IPS-11a (cell line): ENCODE measurements around the gene CXCR1.
"Not testable (repeated sequence)": the region's sequence is repeated elsewhere in the genome, so short reads cannot be mapped to it uniquely, and the experiment has no call there.

Experiments
- H3K4me3 ChIP-seq: one replicate; pipeline ENCODE4 v1.5.1; 2013; ENCODE audit warnings: low read depth, low read length, control low read depth

The CXCR1 gene

DNA sequence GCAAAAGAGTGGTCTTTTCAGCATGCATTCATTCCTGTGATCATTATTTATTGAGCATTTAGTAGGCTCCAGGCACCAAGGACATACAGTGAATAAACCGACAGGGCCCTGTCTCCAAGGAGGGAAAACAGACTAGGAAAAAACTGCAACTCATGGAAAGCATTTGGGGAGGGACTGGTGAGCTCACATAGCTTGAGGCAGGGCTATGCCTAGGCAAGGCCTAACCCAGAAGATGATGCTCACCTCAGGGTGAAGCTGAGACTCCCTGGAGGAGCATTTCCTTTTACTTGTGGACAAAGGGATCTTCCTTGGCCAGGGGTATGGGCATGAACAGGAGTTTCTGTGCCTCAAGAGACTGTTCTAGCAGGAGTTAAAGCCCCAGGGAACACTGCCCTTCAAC is 3.9 kb downstream of the CXCR1 start:
- H3K4me3 ChIP-seq: no peak overlapping the region

DNA sequence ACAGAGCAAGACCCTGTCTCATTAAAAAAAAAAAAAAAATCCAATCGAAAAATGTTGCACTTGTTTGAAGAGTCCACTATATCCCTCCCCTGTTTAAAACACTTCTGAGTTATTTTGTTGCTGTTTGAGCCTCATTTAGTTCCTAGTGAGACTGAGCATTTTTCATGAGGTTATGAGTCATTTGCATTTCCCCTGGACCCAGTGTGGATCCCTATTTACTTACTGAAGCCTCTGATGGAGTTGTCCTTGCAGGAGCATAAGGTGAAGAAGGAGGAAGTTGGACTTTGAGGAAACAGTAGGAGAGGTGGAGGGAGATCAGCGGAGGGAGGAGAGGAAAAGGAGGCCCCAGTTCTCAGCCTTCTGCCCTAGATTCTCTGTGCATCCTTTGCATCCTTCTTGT is 5.1 kb downstream of the CXCR1 start:
- H3K4me3 ChIP-seq: no peak overlapping the region

DNA sequence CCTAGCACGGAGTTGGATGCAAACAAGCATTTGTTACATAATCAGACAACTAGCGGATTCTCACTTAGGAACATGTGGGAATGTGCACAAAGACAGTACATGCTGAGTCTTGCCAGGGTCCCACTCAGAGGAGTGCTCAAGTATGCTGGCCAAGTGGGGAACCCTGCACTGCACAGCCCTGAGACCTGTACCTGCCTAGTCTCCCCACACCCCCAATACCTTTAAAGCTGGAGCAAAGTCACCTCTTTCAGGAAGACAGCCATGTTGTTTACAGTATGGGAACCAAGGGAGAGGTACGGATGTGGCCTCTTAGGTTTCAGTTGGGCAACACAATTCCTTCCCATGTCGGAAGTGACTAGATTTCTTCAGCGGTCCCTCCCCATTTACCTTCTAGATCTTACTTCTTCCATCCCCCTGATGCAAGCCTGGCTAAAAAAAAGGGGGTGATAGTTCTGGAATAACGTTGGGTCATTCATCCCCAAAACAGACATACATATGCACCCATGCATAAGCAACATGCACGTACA is 10.7 kb downstream of the CXCR1 start:
- no peak overlapping the region for H3K4me3 ChIP-seq

DNA sequence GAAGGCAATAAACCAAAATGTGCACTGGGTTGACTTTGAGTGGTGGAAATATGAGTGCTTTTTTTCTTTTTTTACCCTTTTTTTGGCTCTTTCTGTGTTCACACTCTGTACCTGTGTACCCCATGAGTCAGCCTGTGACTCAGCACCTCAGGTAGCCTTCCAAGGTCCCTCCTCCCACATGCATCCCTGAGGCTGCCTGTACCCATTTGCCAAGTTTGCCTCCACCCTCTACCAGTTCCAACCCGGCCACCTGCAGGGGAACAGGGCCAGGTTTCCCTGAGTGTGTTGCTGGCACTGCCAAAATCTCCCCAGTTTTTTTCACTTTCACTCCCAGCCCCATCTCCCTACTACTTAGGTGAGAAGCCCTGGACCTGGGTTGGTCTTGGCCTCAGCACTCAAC is 14.0 kb downstream of the CXCR1 start:
- no peak overlapping the region for H3K4me3 ChIP-seq

DNA sequence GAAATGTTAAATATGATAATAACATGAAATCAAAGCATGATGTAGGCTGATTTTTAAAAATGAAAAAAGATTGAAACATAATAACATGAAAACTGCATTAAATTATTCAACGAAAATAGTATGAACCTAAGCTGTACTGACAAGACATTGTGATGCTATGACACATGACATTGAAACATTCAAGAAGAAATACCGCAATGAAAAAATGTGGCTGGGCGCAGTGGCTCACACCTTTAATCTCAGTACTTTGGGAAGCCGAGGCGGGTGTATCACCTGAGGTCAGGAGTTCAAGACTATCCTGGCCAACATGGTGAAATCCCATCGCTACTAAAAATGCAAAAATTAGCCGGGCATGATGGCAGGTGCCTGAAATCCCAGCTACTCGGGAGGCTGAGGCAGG is 14.6 kb downstream of the CXCR1 start:
- H3K4me3 ChIP-seq: no peak overlapping the region

DNA sequence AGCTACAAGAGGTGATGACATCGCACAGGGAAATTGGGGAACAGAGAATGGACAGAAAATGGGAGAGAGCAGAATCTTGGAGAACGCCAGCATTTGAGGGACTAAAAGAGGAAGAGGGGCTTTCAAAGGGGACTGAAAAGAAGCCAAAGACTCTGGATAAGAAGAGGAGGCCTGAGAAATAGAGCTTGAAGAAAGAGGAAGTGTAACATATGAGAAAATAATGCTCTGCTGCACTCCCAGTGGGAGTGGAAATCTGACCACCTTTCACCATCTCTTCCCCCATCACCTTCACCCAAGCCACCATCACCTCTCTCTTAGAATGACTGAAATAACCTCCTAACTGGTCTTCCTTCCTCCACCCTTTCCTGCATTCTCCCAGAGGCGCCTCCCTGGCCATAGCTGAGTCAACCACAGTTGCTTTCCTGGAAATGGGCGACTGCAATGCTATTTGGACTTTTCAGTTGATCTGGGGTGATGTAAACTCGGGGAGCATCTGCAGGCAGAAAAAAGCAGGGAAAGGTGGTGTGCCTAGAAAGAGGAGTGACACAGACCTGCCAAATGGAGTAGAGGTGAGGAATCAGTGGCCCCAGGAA is 16.8 kb downstream of the CXCR1 start:
- H3K4me3 ChIP-seq: no peak overlapping the region

DNA sequence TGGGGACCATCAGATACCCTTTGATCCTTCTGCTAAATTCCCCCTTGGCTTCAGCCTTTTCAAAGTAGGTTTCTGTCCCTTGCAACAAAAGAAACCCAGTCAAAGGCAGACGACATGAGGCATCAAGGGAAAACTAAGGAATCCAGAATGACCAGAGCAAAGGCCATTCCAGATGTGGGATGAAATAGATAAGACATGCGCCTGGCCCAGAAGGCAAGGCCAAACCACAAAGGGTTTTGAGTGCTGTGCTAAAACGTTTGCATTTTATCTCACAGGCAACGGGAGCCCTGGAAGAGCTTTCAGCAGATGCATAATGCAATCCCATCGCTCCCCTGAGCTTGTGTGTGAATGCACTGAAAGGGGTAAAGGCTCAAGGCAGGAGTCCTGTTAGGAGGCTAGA is 17.7 kb downstream of the CXCR1 start:
- H3K4me3 ChIP-seq: no peak overlapping the region

DNA sequence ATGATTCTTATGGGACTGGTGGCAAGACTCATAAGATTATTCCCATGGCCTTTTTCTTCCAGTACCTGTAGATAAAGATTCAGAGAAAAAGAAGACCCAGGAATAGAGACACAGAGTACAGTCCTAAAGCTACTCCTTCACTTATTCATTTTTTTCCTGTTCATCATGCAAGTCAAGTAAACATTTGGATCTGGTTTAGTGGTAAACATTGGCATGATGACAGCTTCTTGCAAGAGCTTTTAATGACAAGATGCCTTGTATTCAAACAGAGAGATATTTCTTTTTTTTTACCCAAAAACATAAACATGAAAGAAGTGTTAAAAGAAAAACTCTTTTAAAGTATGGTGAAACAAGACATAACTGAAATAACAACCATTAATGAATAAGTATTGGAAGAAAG is 20.7 kb downstream of the CXCR1 start:
- H3K4me3 ChIP-seq: no peak overlapping the region

DNA sequence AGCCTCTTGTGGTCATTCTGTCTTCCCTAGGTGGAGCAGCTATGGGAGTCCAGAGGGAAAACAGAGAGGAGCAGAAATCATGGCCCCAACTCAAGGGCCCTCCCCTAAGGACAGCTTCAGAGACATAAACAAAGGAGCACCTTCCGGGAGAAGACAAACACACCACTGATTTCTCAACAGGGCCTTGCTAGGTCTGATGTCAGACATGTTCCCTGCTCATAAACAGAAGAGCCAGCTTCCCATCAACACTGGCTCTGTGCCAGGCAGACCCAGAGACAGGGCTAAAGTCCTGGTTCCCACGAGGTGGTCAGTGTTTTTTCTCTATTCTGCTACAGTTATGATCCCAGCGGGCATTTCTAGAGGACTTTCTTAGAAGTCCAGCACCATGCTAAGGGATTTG is 21.6 kb downstream of the CXCR1 start:
- H3K4me3 ChIP-seq: no peak overlapping the region

DNA sequence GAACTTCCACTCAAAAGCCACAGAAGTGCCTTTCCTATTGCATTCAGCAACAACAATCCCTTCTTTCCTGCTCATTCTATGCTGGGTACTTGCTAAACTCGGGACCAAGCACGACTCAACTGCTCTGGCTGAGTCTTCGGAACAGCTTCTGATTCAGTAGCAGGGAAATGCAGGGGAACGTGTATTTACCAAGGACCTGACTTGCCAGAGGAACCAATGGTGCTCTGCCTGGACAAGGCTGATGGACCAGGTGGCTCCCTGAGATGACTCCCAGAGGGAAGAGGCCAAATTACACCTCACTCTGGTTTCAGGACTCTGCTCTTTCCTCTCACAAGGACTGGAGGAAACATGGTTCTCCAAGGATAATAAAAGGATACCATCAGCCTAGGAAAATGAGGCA is 28.7 kb downstream of the CXCR1 start:
- H3K4me3 ChIP-seq: no peak overlapping the region

DNA sequence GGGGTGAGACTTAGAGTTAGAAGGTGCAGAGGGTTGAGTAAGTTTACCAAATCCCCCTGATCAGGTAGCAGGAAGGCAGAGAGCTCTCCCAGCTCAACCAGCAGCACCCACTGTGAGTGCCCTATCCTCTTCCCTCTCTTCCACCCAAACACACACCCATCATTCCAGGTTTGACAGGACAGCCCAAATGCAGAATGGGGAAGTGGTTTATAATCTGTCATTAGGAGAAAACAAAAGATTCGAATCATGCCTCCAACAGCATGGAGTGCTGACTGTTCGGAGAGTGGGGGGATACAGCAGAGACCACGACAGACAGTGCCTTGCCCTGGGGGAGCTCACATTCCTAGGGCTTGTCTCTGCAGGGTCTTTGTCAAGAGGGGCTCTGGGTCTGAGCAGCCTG is 29.2 kb downstream of the CXCR1 start:
- no peak overlapping the region for H3K4me3 ChIP-seq

DNA sequence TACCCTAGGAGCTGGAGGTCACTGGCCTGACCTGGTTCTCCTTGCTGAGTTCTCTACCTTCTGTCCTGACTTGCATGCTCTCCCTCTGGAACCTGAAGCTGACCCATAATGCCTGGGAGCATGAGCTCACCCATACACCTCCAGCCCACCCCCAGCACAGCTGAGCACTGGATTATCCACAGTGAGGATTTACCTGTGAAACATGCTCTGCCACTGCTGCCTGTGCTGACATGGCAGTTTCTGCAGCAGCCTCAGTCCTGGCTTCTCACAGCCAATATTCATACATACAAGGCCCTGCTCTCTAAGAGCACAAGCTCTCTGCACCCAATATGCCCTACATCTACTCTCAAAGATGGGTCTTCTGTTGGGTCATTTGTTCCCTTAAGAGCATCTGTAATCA is 35.9 kb downstream of the CXCR1 start:
- H3K4me3 ChIP-seq: no peak overlapping the region

DNA sequence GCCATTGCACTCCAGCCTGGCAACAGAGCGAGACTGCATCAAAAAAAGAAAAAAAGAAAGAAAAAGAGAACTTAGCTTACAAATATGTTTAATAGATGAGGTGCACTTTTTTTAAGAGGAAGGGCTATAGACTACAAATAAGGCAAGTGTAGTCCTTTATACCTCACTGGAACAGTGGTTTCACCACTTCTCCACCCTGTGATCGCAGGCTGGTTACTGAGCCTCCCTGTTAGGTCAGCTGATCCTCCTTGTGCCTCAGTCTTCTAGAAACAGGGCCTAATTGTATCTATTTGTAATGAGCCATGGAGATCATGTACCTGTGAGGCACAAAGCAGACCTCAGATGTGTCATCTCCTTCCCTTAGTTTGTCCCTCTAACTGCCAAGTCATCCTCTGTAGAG is 36.4 kb downstream of the CXCR1 start:
- H3K4me3 ChIP-seq: no peak overlapping the region

DNA sequence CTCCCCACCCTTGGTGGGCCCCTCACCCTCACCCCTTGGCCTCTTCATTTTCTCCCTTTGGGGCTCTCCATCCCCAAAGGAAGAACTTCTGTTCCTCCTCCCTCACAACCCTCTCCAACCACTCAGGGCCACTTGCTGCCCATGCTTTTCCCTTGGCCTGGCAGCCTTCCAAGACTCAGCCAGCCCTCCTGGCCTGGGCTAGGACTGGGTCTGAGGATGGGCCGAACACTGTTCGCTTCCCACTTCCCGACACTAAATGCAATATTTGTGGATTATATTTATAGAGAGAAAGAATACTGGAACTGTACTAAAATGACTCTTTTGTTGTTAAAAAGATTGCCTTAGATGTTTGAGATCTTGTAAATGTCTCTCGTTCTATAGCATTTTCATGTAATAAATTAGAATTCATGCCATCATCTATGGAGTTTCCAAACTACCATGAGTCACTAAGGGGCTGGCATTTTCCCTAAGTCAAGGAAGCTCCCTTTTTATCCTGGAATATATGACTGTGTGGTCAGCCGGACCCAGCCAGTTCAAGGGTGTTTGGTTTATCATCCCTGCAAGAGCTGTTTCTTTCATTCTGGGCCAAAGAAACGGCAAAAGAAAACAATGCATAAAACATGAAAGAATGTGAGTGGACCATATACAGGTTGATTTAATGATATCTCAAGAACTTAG is 37.2 kb downstream of the CXCR1 start:
- no peak overlapping the region for H3K4me3 ChIP-seq

DNA sequence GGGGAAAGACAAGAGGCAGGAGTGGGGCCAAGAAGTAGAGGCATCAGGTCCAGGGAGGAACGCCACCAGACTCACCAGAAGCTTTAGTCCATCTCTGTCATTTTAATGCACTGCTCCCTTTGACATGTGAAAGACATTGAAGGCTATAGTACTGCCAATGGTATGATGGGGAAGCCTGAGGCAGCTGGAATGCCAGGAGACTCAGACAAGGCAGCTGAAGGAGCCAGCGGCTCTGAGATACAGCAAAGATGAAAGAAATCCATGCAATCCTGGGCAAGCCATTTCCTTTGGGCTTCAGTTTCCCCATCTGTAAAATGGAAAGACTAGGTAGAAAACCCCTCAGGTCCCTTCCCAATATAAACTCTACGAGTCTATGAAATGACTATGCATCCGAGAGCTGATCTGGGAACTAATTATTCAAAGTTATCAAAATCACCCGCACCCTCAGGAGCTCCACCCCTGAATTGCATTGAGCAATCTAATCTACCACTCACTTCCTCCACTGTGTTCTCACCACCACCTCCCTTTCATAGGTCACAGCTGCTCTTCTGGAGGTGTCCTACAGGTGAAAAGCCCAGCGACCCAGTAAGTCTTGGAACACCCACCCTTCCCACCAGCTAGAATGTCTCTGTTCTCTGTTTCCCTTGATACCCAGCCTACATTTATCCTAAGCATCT is 37.8 kb downstream of the CXCR1 start:
- no peak overlapping the region for H3K4me3 ChIP-seq

DNA sequence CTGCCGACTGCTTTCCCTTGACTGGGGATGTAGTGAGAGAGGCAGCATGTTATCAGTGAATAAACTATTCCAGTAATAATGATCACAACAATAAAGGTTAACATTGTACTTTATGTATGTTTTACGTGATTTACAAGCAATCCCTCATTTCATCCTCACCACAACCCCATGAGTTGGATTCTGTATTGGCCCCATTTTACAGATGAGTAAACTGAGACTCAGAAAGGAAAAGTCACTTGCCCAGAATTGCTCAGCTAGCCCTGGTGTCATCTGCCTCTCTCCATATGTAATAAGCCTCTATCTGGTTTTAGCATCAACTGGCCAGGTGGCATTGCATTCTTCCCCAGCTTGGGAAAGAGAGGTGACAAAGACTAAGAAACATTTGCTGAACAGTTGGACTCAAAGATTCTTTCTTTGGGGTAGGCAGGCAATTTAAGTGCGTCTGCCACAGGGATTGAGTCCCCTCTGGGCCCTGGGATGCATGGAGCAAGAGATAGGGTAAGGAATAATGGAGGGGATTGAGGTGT is 38.8 kb downstream of the CXCR1 start:
- H3K4me3 ChIP-seq: no peak overlapping the region

DNA sequence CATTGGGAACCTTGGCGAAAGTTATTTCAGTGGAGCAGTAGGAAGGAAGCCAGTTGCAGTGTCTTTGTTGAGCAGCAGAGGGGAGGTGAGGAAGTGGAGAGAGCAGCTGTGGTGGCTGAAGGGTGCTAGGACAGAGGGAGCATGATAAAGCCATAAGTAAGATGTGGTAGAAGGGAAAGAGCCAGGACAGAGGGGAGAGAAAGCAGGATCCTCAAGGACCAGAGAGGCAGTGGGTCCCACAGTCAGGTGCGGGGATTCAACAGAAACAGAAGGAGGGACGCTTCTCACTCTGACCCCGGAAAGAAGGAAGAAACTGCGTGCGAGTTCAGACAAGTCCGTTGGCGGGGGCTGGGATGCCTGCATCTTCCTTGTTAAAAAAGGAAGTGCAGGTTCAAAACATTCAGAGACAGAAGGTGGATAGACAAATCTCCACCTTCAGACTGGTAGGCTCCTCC is 41.1 kb downstream of the CXCR1 start, which contains the start of gene CXCR2:
TSS of gene CXCR2 (plus strand) at position 403 of the 455 bp plus-strand sequence. CDS start 8,774 bp downstream, outside the sequence.
- no peak within 1 kb of the TSS for H3K4me3 ChIP-seq

DNA sequence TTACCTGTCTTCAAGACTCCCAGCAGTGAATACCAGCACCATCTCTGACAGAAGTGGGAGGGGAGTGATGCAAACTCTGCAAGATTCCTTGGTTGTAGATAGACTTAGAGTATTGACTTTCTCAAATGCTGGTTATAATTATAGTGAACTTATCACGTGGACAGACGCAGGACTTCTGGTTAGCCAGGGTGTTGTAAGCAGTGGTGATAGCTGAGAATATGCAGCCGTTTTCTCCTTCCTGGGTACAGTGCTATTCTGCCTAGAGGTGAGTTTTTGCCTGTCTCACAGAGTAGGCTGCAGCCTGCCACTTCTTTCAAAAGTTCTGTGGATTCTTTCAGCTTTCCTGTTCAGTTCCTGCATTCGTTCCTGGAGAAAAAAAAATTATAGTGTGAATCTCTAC is 41.7 kb downstream of the CXCR1 start:
- H3K4me3 ChIP-seq: no peak overlapping the region

DNA sequence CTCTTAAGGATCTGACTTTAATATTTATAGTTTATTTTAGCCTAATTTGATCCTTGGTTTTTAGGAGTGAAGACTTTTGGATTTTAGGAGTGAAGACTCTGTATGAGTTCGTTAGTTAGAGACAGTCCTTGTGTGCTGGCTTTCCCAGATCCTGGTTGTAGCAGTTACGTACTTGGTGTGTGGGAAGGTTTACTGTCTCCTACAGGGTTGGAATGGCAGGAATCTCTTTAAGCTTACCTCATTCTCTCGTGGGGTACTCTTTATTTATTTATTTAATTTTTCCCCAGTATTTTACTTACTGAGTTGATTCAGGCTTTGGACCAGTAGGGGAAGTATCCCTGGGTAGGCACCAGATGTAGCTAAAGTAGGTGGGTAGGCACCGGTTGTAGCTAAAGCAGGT is 42.8 kb downstream of the CXCR1 start:
- H3K4me3 ChIP-seq: no peak overlapping the region

DNA sequence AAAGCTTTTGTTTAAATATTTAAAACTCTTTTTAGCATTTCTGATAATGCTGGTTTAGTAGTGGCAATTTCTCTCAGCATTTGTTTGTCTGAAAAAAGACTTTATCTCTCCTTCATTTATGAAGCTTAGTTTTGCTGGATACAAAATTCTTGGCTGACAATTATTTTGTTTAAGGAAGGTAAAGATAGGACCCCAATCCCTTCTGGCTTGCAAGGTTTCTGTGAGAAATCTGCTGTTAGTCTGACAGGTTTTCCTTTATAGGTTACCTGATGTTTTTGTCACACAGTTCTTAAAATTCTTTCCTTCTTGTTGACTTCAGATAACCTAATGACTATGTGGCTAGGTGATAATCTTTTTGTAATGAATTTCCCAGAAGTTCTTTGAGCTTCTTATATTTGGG is 44.5 kb downstream of the CXCR1 start:
- not testable (repeated sequence) for H3K4me3 ChIP-seq

DNA sequence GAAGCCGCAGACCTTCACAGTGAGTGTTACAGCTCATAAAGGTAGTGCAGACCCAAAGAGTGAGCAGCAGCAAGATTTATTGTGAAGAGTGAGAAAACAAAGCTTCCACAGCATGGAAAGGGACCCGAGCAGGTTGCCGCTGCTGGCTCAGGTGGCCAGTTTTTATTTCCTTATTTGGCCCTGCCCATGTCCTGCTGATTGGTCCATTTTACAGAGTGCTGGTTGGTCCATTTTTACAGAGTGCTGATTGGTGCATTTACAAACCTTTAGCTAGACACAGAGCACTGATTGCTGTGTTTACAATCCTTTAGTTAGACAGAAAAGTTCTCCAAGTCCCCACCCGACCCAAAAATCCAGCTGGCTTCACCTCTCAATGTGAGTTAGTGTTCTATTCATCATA is 45.0 kb downstream of the CXCR1 start:
- not testable (repeated sequence) for H3K4me3 ChIP-seq
